Osteocyte (in vitro differentiated cells): ENCODE results near the gene UGT1A4. TPM values are rescaled to one million over a fixed set of nuclear protein-coding genes. Genes with fewer than 3 reads are reported as not detected.

Source experiments
- DNase-seq: peaks from one replicate; pipeline ENCODE4 v3.0.0; 2021; ENCODE audit warnings: mixed read lengths; ENCODE audit not compliant: unreplicated experiment; ENCODE audit errors: extremely low spot score
- H3K27ac Mint-ChIP-seq: one replicate; pipeline ENCODE4 v1.8.0; 2021; ENCODE audit warnings: mild to moderate bottlenecking, mixed read lengths; ENCODE audit not compliant: unreplicated experiment
- H3K27me3 Mint-ChIP-seq: one replicate; pipeline ENCODE4 v1.8.0; 2021; ENCODE audit warnings: mixed read lengths; ENCODE audit not compliant: unreplicated experiment
- H3K36me3 Mint-ChIP-seq: one replicate; pipeline ENCODE4 v1.8.0; 2021; ENCODE audit warnings: mixed read lengths; ENCODE audit not compliant: unreplicated experiment
- H3K4me1 Mint-ChIP-seq: one replicate; pipeline ENCODE4 v1.8.0; 2021; ENCODE audit warnings: mixed read lengths; ENCODE audit not compliant: unreplicated experiment
- H3K4me3 Mint-ChIP-seq: one replicate; pipeline ENCODE4 v1.8.0; 2021; ENCODE audit warnings: mild to moderate bottlenecking, moderate library complexity, mixed read lengths; ENCODE audit not compliant: unreplicated experiment
- H3K9me3 Mint-ChIP-seq: one replicate; pipeline ENCODE4 v1.8.0; 2021; ENCODE audit warnings: mixed read lengths; ENCODE audit not compliant: unreplicated experiment
- CTCF ChIP-seq: fragments of 200-600 bp; sonication (generic); IDR thresholded peaks from 2 replicates; pipeline ENCODE4 v1.5.0; 2021; ENCODE audit warnings: antibody characterized with exemption, mild to moderate bottlenecking, moderate library complexity
- total RNA-seq: library from RNA; stranded (reverse); gene quantifications from 2 replicates; pipeline ENCODE4 v1.2.1, GENCODE V29; 2021

UGT1A4 gene
- total RNA-seq, 1 donor from 2014 or later = not detected

GRCh38 chr2:233684640-233685039 lies 33.9 kb upstream of the UGT1A4 start:
- no peaks in the 10 kb centered on the region for H3K36me3 Mint-ChIP-seq
- no peak overlapping the region for H3K27ac Mint-ChIP-seq
- TF ChIP-seq CTCF = no peak
- no peak for DNase-seq
- no peaks in the 10 kb centered on the region for H3K4me1 Mint-ChIP-seq
- peaks cover 19% of the 10 kb centered on the region for H3K27me3 Mint-ChIP-seq
- peaks cover 4% of the 10 kb centered on the region for H3K9me3 Mint-ChIP-seq
- H3K4me3 Mint-ChIP-seq = no peak overlapping the region

GRCh38 chr2:233686928-233687327 lies 31.6 kb upstream of the UGT1A4 start:
- H3K27me3 Mint-ChIP-seq = peaks cover 17% of the 10 kb centered on the region
- H3K4me3 Mint-ChIP-seq = no peak overlapping the region
- peaks cover 4% of the 10 kb centered on the region for H3K9me3 Mint-ChIP-seq
- no peak for TF ChIP-seq CTCF
- H3K36me3 Mint-ChIP-seq = no peaks in the 10 kb centered on the region
- H3K27ac Mint-ChIP-seq = no peak overlapping the region
- no peaks in the 10 kb centered on the region for H3K4me1 Mint-ChIP-seq
- no peak for DNase-seq

GRCh38 chr2:233688341-233688740 lies 30.2 kb upstream of the UGT1A4 start:
- no peak for DNase-seq
- TF ChIP-seq CTCF = no peak
- peaks cover 4% of the 10 kb centered on the region for H3K9me3 Mint-ChIP-seq
- H3K27ac Mint-ChIP-seq = no peak overlapping the region
- H3K4me3 Mint-ChIP-seq = no peak overlapping the region
- H3K4me1 Mint-ChIP-seq = no peaks in the 10 kb centered on the region
- H3K36me3 Mint-ChIP-seq = no peaks in the 10 kb centered on the region
- H3K27me3 Mint-ChIP-seq = peaks cover 16% of the 10 kb centered on the region

- no peak for TF ChIP-seq CTCF
- Mint-ChIP-seq H3K4me3 (no peak overlapping the region), H3K9me3 (peaks cover 4% of the 10 kb centered on the region), H3K27ac (no peak overlapping the region), H3K4me1 (no peaks in the 10 kb centered on the region), H3K36me3 (no peaks in the 10 kb centered on the region), H3K27me3 (peaks cover 10% of the 10 kb centered on the region)
- DNase-seq = no peak
These were observed 29.5 kb upstream of the UGT1A4 start for GRCh38 chr2:233689031-233689430.

- peaks cover 10% of the 10 kb centered on the region for H3K27me3 Mint-ChIP-seq
These were observed 29.0 kb upstream of the UGT1A4 start for GRCh38 chr2:233689501-233689900.

More at GRCh38 chr2:233689501-233689900, 29.0 kb upstream of the UGT1A4 start:
- H3K36me3 Mint-ChIP-seq = no peaks in the 10 kb centered on the region
- no peak overlapping the region for H3K27ac Mint-ChIP-seq
- DNase-seq = no peak
- no peaks in the 10 kb centered on the region for H3K4me1 Mint-ChIP-seq
- peaks cover 4% of the 10 kb centered on the region for H3K9me3 Mint-ChIP-seq
- H3K4me3 Mint-ChIP-seq = no peak overlapping the region
- no peak for TF ChIP-seq CTCF
